Parathyroid adenoma (tissue), 2 donors: ENCODE measurements around the gene UGT1A9.

Experiments
- H2AFZ ChIP-seq: fragments of 300-600 bp; sonication (generic); one replicate; pipeline ENCODE4 v1.7.0; 2017; ENCODE audit warnings: antibody characterized with exemption, mild to moderate bottlenecking
- H3K27ac ChIP-seq: fragments of 300-600 bp; sonication (generic); one replicate; pipeline ENCODE4 v1.7.0; 2017
- H3K27me3 ChIP-seq: fragments of 300-600 bp; sonication (generic); one replicate; pipeline ENCODE4 v1.7.0; 2017; ENCODE audit warnings: low read length; ENCODE audit not compliant: control insufficient read depth, insufficient read depth
- H3K36me3 ChIP-seq: fragments of 300-600 bp; sonication (generic); one replicate; pipeline ENCODE4 v1.7.0; 2017; ENCODE audit warnings: low read length; ENCODE audit not compliant: control insufficient read depth, insufficient read depth
- H3K4me1 ChIP-seq: fragments of 300-600 bp; sonication (generic); one replicate; pipeline ENCODE4 v1.7.0; 2017; ENCODE audit warnings: control low read depth
- H3K4me2 ChIP-seq: fragments of 300-600 bp; sonication (generic); one replicate; pipeline ENCODE4 v1.7.0; 2017; ENCODE audit warnings: low read length
- H3K4me3 ChIP-seq: fragments of 300-600 bp; sonication (generic); one replicate; pipeline ENCODE4 v1.7.0; 2017; ENCODE audit warnings: low read depth, low read length
- H3K79me2 ChIP-seq: fragments of 300-600 bp; sonication (generic); one replicate; pipeline ENCODE4 v1.7.0; 2017; ENCODE audit warnings: control low read depth
- H3K9ac ChIP-seq: fragments of 300-600 bp; sonication (generic); one replicate; pipeline ENCODE4 v1.7.0; 2017; ENCODE audit warnings: mild to moderate bottlenecking
- H3K9me3 ChIP-seq: fragments of 300-600 bp; sonication (generic); one replicate; pipeline ENCODE4 v1.7.0; 2017; ENCODE audit warnings: low read length; ENCODE audit not compliant: control insufficient read depth
- TF ChIP-seq, protein P1 (sequence below): fragments of 300-600 bp; sonication (generic); IDR thresholded peaks from one replicate; pipeline ENCODE4 v1.7.0; 2017; ENCODE audit warnings: antibody characterized with exemption, mild to moderate bottlenecking
- donor health status: primary hyperparathyroidism.

Gene UGT1A9

DNA sequence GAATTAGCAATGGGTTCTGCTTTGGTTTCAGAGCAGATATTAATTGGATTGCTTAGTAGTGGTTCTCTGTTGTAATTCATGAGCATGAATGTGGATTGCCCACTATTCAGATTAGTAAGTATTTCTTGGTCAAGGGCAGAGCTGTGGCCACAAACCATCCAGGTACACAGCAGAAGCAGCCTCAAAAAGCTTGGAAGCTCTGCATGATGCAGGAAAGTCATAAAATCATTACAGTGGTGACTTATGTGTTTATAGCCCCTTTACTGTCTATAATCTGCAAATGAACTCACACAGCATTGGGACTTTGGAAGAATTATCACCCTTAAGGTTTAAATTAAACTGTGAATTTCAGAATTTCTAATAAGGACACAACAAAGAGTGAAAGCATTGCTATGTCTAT lies 86.4 kb downstream of the UGT1A9 start:
- TF ChIP-seq, protein P1, sequence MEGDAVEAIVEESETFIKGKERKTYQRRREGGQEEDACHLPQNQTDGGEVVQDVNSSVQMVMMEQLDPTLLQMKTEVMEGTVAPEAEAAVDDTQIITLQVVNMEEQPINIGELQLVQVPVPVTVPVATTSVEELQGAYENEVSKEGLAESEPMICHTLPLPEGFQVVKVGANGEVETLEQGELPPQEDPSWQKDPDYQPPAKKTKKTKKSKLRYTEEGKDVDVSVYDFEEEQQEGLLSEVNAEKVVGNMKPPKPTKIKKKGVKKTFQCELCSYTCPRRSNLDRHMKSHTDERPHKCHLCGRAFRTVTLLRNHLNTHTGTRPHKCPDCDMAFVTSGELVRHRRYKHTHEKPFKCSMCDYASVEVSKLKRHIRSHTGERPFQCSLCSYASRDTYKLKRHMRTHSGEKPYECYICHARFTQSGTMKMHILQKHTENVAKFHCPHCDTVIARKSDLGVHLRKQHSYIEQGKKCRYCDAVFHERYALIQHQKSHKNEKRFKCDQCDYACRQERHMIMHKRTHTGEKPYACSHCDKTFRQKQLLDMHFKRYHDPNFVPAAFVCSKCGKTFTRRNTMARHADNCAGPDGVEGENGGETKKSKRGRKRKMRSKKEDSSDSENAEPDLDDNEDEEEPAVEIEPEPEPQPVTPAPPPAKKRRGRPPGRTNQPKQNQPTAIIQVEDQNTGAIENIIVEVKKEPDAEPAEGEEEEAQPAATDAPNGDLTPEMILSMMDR = no peak
- no peak overlapping the region for H3K27ac ChIP-seq
- no peaks in the 10 kb centered on the region for H3K79me2 ChIP-seq
- H3K4me2 ChIP-seq = no peak overlapping the region
- no peaks in the 10 kb centered on the region for H3K27me3 ChIP-seq
- no peak overlapping the region for H3K4me3 ChIP-seq
- H3K9ac ChIP-seq = no peak overlapping the region
- H2AFZ ChIP-seq = no peak overlapping the region
- no peaks in the 10 kb centered on the region for H3K4me1 ChIP-seq
- no peaks in the 10 kb centered on the region for H3K36me3 ChIP-seq
- no peaks in the 10 kb centered on the region for H3K9me3 ChIP-seq

DNA sequence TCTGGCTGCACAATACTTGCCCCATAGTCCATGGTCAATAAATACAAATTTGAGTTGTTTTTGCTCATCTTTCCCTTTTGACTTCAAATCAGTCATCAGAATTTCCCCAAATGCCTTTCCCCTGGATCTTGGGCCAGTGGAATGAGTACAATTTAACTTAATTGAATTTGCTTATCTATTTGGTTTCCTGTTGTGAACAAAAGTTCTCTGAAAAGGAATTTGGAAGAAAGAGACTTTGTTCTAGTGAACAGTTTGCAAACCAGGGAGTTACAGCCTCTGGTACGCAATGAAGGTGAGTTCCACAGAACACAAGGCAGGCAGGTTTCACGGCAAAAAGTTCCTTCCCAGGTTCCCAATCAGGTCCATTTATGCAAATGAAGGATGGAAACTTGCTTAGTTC lies 87.2 kb downstream of the UGT1A9 start:
- H3K9ac ChIP-seq = no peak overlapping the region
- H3K4me1 ChIP-seq = no peaks in the 10 kb centered on the region
- H3K9me3 ChIP-seq = no peaks in the 10 kb centered on the region
- H3K36me3 ChIP-seq = no peaks in the 10 kb centered on the region
- H3K27me3 ChIP-seq = no peaks in the 10 kb centered on the region
- no peak overlapping the region for H2AFZ ChIP-seq
- TF ChIP-seq, protein P1 = no peak
- no peak overlapping the region for H3K4me3 ChIP-seq
- H3K27ac ChIP-seq = no peak overlapping the region
- H3K79me2 ChIP-seq = no peaks in the 10 kb centered on the region
- H3K4me2 ChIP-seq = no peak overlapping the region

DNA sequence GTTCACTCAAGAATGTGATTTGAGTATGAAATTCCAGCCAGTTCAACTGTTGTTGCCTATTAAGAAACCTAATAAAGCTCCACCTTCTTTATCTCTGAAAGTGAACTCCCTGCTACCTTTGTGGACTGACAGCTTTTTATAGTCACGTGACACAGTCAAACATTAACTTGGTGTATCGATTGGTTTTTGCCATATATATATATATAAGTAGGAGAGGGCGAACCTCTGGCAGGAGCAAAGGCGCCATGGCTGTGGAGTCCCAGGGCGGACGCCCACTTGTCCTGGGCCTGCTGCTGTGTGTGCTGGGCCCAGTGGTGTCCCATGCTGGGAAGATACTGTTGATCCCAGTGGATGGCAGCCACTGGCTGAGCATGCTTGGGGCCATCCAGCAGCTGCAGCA lies 88.3 kb downstream of the UGT1A9 start, which contains the start of gene UGT1A1:
Gene UGT1A1 (plus strand): TSS at position 228 of the 400 bp plus-strand sequence. CDS start 18 bp downstream, at position 246.
- TF ChIP-seq, protein P1 = no peak
- Histone ChIP-seq H3K79me2 (no peaks in the 10 kb centered on the region), H3K4me2 (no peak within 1 kb of the TSS), H3K27ac (no peak within 1 kb of the TSS), H3K9me3 (no peaks in the 10 kb centered on the region), H3K36me3 (no peaks in the 10 kb centered on the region), H2AFZ (no peak within 1 kb of the TSS), H3K4me3 (no peak within 1 kb of the TSS), H3K27me3 (no peaks in the 10 kb centered on the region), H3K4me1 (no peaks in the 10 kb centered on the region), H3K9ac (no peak within 1 kb of the TSS)

DNA sequence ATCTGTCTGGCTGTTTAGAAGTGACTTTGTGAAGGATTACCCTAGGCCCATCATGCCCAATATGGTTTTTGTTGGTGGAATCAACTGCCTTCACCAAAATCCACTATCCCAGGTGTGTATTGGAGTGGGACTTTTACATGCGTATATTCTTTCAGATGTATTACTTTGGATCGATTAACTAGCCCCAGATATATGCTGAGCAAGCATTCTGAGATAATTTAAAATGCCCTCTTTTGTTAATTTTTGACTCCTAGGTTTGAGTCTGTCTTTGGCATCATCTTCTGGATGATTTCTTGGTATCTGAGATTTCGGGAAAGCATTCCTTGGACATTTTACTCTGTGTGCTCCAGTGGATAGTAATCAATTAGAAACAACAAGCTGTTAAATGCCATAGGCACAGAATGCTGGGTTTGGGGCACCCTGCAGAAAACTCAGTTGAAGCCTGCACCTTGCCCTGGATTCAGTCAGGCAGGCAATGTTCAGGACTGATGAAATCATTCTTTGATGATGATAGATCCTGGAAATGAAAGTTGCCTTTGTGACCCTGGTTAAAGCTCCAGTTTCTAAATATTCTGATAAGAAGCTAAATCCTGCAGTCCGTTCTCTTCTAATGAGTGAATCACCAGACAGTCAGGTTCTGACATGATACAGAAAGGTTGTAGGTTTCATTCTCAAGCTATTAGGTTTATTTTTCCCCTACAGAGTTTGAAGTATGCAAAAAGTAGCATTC lies 89.5 kb downstream of the UGT1A9 start:
- Histone ChIP-seq H3K4me1 (no peaks in the 10 kb centered on the region), H3K36me3 (no peaks in the 10 kb centered on the region), H3K27ac (no peak overlapping the region), H3K9me3 (no peaks in the 10 kb centered on the region), H3K4me2 (no peak overlapping the region), H3K79me2 (no peaks in the 10 kb centered on the region), H3K9ac (no peak overlapping the region), H3K4me3 (no peak overlapping the region), H3K27me3 (no peaks in the 10 kb centered on the region), H2AFZ (no peak overlapping the region)
- TF ChIP-seq, protein P1 = no peak

DNA sequence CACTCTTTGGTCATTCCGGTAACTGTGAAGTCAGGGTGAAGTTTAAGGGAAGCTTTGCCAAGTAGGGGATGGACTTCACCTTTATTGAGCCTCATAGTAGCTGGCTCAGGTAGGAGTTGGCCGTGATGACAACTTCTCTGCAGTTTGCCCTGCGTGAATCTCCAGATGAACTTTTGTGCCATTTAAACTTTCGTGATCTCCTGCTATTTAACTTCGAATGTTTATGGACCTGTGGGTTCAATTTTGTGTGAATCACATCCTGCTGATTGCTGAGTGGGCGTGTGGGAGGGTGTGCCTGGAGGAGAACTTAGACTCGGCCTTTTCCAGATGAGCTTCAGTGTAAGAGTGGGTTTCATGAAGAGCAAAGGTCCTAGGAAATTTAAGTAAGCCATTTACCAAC lies 92.6 kb downstream of the UGT1A9 start:
- H3K27ac ChIP-seq = no peak overlapping the region
- H2AFZ ChIP-seq = no peak overlapping the region
- no peak overlapping the region for H3K4me2 ChIP-seq
- no peak overlapping the region for H3K4me3 ChIP-seq
- TF ChIP-seq, protein P1 = no peak
- H3K9ac ChIP-seq = no peak overlapping the region
- H3K4me1 ChIP-seq = no peaks in the 10 kb centered on the region
- H3K36me3 ChIP-seq = no peaks in the 10 kb centered on the region
- H3K79me2 ChIP-seq = no peaks in the 10 kb centered on the region
- H3K9me3 ChIP-seq = no peaks in the 10 kb centered on the region
- H3K27me3 ChIP-seq = no peaks in the 10 kb centered on the region
